Neural progenitor cell (in vitro differentiated cells): ENCODE results near the gene ATF2. TPM values are rescaled to one million over a fixed set of nuclear protein-coding genes. Genes with fewer than 3 reads are reported as not detected.
"Not testable (repeated sequence)": the region's sequence is repeated elsewhere in the genome, so short reads cannot be mapped to it uniquely, and the experiment has no call there.

Experiments
- DNase-seq: peaks from one replicate; pipeline ENCODE4 v3.0.0-alpha.2; 2016; ENCODE audit warnings: low spot score
- H2AFZ ChIP-seq: fragments of 200-600 bp; sonication (generic); replicated peaks from 2 replicates; pipeline ENCODE4 v1.6.1; 2016; ENCODE audit warnings: antibody characterized with exemption
- H3F3A ChIP-seq: fragments of 200-600 bp; sonication (generic); 2 replicates; pipeline ENCODE4 v1.6.1; 2016; ENCODE audit warnings: antibody characterized with exemption, low read depth
- H3K27ac ChIP-seq: fragments of 200-600 bp; sonication (generic); 2 replicates; pipeline ENCODE4 v1.5.1; 2016; ENCODE audit warnings: mild to moderate bottlenecking
- H3K27me3 ChIP-seq: fragments of 200-600 bp; sonication (generic); 2 replicates; pipeline ENCODE4 v1.6.1; 2016; ENCODE audit warnings: mild to moderate bottlenecking, moderate library complexity
- H3K36me3 ChIP-seq: fragments of 200-600 bp; sonication (generic); 2 replicates; pipeline ENCODE4 v1.5.1; 2016
- H3K4me1 ChIP-seq: fragments of 200-600 bp; sonication (generic); 2 replicates; pipeline ENCODE4 v1.6.1; 2016; ENCODE audit warnings: mixed run types
- H3K4me2 ChIP-seq: fragments of 200-600 bp; sonication (generic); 2 replicates; pipeline ENCODE4 v1.6.1; 2016
- H3K4me3 ChIP-seq: fragments of 200-600 bp; sonication (generic); 2 replicates; pipeline ENCODE4 v1.5.1; 2016
- H3K79me2 ChIP-seq: fragments of 200-600 bp; sonication (generic); 2 replicates; pipeline ENCODE4 v1.6.1; 2016; ENCODE audit warnings: low read depth
- H3K9ac ChIP-seq: fragments of 200-600 bp; sonication (generic); 2 replicates; pipeline ENCODE4 v1.6.1; 2016
- H3K9me3 ChIP-seq: fragments of 200-600 bp; sonication (generic); 2 replicates; pipeline ENCODE4 v1.5.1; 2016; ENCODE audit warnings: low read depth
- H4K20me1 ChIP-seq: fragments of 200-600 bp; sonication (generic); 2 replicates; pipeline ENCODE4 v1.6.1; 2016; ENCODE audit warnings: low read depth
- H3K27ac Mint-ChIP-seq: 3 replicates; pipeline ENCODE4 v1.8.0; 2021; ENCODE audit warnings: mixed read lengths
- H3K27me3 Mint-ChIP-seq: 2 replicates; pipeline ENCODE4 v1.8.0; 2022; ENCODE audit warnings: low read depth, mild to moderate bottlenecking, inconsistent platforms, moderate library complexity, mixed read lengths; ENCODE audit not compliant: insufficient read depth
- H3K36me3 Mint-ChIP-seq: 3 replicates; pipeline ENCODE4 v1.8.0; 2021; ENCODE audit warnings: mixed read lengths
- H3K4me1 Mint-ChIP-seq: 3 replicates; pipeline ENCODE4 v1.8.0; 2021; ENCODE audit warnings: mixed read lengths
- H3K4me3 Mint-ChIP-seq: 3 replicates; pipeline ENCODE4 v1.8.0; 2021; ENCODE audit warnings: mild to moderate bottlenecking, moderate library complexity, mixed read lengths
- H3K9me3 Mint-ChIP-seq: 3 replicates; pipeline ENCODE4 v1.8.0; 2020; ENCODE audit warnings: mixed read lengths
- CTCF ChIP-seq: fragments of 200-600 bp; sonication (generic); IDR thresholded peaks from 2 replicates; pipeline ENCODE4 v1.5.1; 2017; ENCODE audit warnings: antibody characterized with exemption, mild to moderate bottlenecking
- EZH2 ChIP-seq: fragments of 200-600 bp; sonication (generic); IDR thresholded peaks from 2 replicates; pipeline ENCODE4 v1.6.1; 2017; ENCODE audit warnings: antibody characterized with exemption, mild to moderate bottlenecking, moderate library complexity
- EZH2phosphoT487 ChIP-seq: fragments of 200-600 bp; sonication (generic); IDR thresholded peaks from 2 replicates; pipeline ENCODE4 v1.6.1; 2017; ENCODE audit warnings: antibody characterized with exemption
- total RNA-seq: library from RNA; depleted of rRNA; stranded (reverse); fragments of >200 nt; gene quantifications from 2 replicates; pipeline ENCODE4 v1.2.3, GENCODE V29; 2015; ENCODE audit warnings: low replicate concordance

ATF2 gene
- total RNA-seq, 1 donor from 2014 or later, result 133 TPM

DNA sequence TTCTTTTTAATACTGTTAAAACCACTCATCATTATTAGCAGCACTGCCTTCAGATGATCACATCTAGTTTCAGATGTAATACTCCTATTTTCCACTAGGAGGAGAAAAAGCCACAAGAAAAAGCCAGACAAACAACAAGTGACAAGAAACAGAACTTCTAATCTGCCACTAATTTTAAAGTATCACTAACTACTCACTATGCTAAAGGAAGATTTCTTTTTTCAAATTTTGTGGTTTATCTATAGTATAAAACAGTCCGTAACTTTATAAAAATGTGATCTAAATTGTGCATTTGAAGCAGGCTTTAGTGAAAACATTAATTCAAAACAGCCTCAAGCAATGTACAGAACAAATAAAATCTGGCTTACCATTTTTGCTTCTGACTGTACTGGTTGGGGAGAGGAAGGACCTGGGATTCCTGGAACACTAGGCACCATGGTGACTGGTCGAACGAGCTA, 56.8 kb downstream of the ATF2 start:
- TF ChIP-seq EZH2phosphoT487 (no peak), CTCF (peak; percentile 69)
- Histone ChIP-seq H3K4me1 (no peaks in the 10 kb centered on the region), H3K79me2 (peaks cover 9% of the 10 kb centered on the region), H3K4me3 (no peak overlapping the region), H2AFZ (no peak overlapping the region), H3K9me3 (no peaks in the 10 kb centered on the region), H3K36me3 (peaks cover 61% of the 10 kb centered on the region), H3K4me2 (no peak overlapping the region), H4K20me1 (peaks cover 4% of the 10 kb centered on the region), H3K9ac (no peak overlapping the region), H3K27me3 (no peaks in the 10 kb centered on the region), H3F3A (peaks cover 43% of the 10 kb centered on the region), H3K27ac (no peak overlapping the region)
- Mint-ChIP-seq H3K27ac (no peak overlapping the region), H3K4me3 (no peak overlapping the region), H3K27me3 (peaks cover 4% of the 10 kb centered on the region), H3K4me1 (no peaks in the 10 kb centered on the region), H3K9me3 (peaks cover 20% of the 10 kb centered on the region), H3K36me3 (peaks cover 44% of the 10 kb centered on the region)
- DNase-seq, result peak; percentile 33

GRCh38 chr2:175108091-175108490, 59.9 kb downstream of the ATF2 start:
- H3K79me2 ChIP-seq, H3K27me3 ChIP-seq, H3K9me3 ChIP-seq, H3K4me3 Mint-ChIP-seq, H3K27ac Mint-ChIP-seq, H3K4me2 ChIP-seq, H2AFZ ChIP-seq, H3K4me3 ChIP-seq, H4K20me1 ChIP-seq, DNase-seq, H3K27ac ChIP-seq, H3K9ac ChIP-seq, H3K4me1 Mint-ChIP-seq, H3K4me1 ChIP-seq, H3K27me3 Mint-ChIP-seq: not testable (repeated sequence)
- Histone ChIP-seq H3F3A (peaks cover 31% of the 10 kb centered on the region), H3K36me3 (peaks cover 45% of the 10 kb centered on the region)
- peaks cover 20% of the 10 kb centered on the region for H3K9me3 Mint-ChIP-seq
- H3K36me3 Mint-ChIP-seq, result peaks cover 60% of the 10 kb centered on the region

- no peaks in the 10 kb centered on the region for H3K27me3 ChIP-seq
- peaks cover 4% of the 10 kb centered on the region for H3K4me1 Mint-ChIP-seq
- peaks cover 20% of the 10 kb centered on the region for H3K9me3 Mint-ChIP-seq
- H3K9me3 ChIP-seq, result no peaks in the 10 kb centered on the region
- H3K27ac Mint-ChIP-seq, result no peak overlapping the region
- H3K4me3 Mint-ChIP-seq, result no peak overlapping the region
- peaks cover 43% of the 10 kb centered on the region for H3K36me3 ChIP-seq
- H3K4me3 ChIP-seq, result no peak overlapping the region
- H2AFZ ChIP-seq, result no peak overlapping the region
- H3K27me3 Mint-ChIP-seq, result peaks cover 4% of the 10 kb centered on the region
- peaks cover 9% of the 10 kb centered on the region for H3K79me2 ChIP-seq
- H3K4me2 ChIP-seq, result no peak overlapping the region
- H3K36me3 Mint-ChIP-seq, result peaks cover 61% of the 10 kb centered on the region
- H4K20me1 ChIP-seq, result peaks cover 6% of the 10 kb centered on the region
- H3K9ac ChIP-seq, result no peak overlapping the region
- DNase-seq, result no peak
- H3K4me1 ChIP-seq, result no peaks in the 10 kb centered on the region
- TF ChIP-seq EZH2phosphoT487, result no peak
- no peak for TF ChIP-seq EZH2
- no peak for TF ChIP-seq CTCF
- H3F3A ChIP-seq, result peaks cover 24% of the 10 kb centered on the region
- no peak overlapping the region for H3K27ac ChIP-seq
Observed at GRCh38 chr2:175107146-175107545, 60.9 kb downstream of the ATF2 start.

DNA sequence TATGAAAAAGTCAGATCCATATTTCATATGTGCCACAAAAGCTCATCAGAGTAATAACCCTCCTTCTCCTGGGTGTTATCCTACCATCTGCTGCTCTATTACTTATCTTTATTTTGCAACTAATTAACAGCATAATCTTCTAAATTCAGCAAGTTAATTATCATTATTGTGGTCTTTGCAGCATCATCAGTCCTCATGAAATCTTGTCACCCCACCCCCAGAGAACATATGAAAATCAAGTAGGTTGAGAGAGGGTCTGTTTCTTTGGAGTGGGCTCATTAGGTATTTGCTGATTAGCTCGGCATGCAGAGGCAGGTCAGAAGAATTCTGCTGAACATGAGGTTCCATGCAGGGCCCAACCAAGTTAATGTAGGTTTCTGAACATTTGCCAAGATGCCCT, 64.8 kb downstream of the ATF2 start:
- Mint-ChIP-seq H3K36me3 (peaks cover 56% of the 10 kb centered on the region), H3K27ac (no peak overlapping the region), H3K9me3 (peaks cover 9% of the 10 kb centered on the region), H3K4me1 (peaks cover 4% of the 10 kb centered on the region), H3K4me3 (no peak overlapping the region), H3K27me3 (peaks cover 4% of the 10 kb centered on the region)
- Histone ChIP-seq H3K9ac (no peak overlapping the region), H3K4me2 (no peak overlapping the region), H3K27me3 (no peaks in the 10 kb centered on the region), H3K79me2 (peaks cover 7% of the 10 kb centered on the region), H3K4me1 (no peaks in the 10 kb centered on the region), H3K36me3 (peaks cover 29% of the 10 kb centered on the region), H3K4me3 (no peak overlapping the region), H4K20me1 (peaks cover 8% of the 10 kb centered on the region), H2AFZ (no peak overlapping the region), H3F3A (peaks cover 6% of the 10 kb centered on the region), H3K27ac (no peak overlapping the region), H3K9me3 (no peaks in the 10 kb centered on the region)
- no peak for DNase-seq
- TF ChIP-seq EZH2phosphoT487 (no peak), EZH2 (no peak)
